Right kidney (tissue), 1 donor: Measurements from ENCODE around the gene GGCX.

Source experiments
- DNase-seq: peaks from one replicate; pipeline ENCODE4 v3.0.0-alpha.2; 2016

Gene GGCX

GRCh38 chr2:85516653-85517389 lies 44.5 kb downstream of the GGCX start:
- no peak for DNase-seq

GRCh38 chr2:85514323-85514722 lies 47.0 kb downstream of the GGCX start:
- no peak for DNase-seq

GRCh38 chr2:85511008-85511811 lies 50.1 kb downstream of the GGCX start:
- DNase-seq, result no peak

- no peak for DNase-seq
These were observed 54.5 kb downstream of the GGCX start for GRCh38 chr2:85506768-85507181.

GRCh38 chr2:85505551-85506238 lies 55.6 kb downstream of the GGCX start:
- no peak for DNase-seq

GRCh38 chr2:85504778-85505261 lies 56.5 kb downstream of the GGCX start:
- DNase-seq, result no peak

- DNase-seq, result no peak
These were observed 57.2 kb downstream of the GGCX start for GRCh38 chr2:85503851-85504777.

- DNase-seq, result no peak
These were observed 58.0 kb downstream of the GGCX start for GRCh38 chr2:85503168-85503850.

- no peak for DNase-seq
These were observed 58.6 kb downstream of the GGCX start for GRCh38 chr2:85502720-85503119.

GRCh38 chr2:85501248-85501647 lies 60.0 kb downstream of the GGCX start:
- DNase-seq, result no peak

GRCh38 chr2:85497944-85498630 lies 63.2 kb downstream of the GGCX start:
- no peak for DNase-seq

- DNase-seq, result no peak
These were observed 64.9 kb downstream of the GGCX start for GRCh38 chr2:85496436-85496835.
